ENCODE results near the gene MYRFL. TPM values are rescaled to one million over a fixed set of nuclear protein-coding genes. Genes with fewer than 3 reads are reported as not detected.

The MYRFL gene
- total RNA-seq, 4 donors from 2014 or later: 0.48 to 0.68 TPM; not detected in 2

GRCh38 chr12:69916544-69917235 is 91.7 kb downstream of the MYRFL start:
- H3K27me3 ChIP-seq: no peaks in the 10 kb centered on the region
- H3K4me3 ChIP-seq: no peak overlapping the region
- TF ChIP-seq CTCF (IDR thresholded peaks at IDR 0.05) (no peak), POLR2AphosphoS5 (IDR thresholded peaks at IDR 0.05) (no peak)
- DNase-seq: no peak
- H3K36me3 ChIP-seq: no peaks in the 10 kb centered on the region
- in situ Hi-C loops (cut with MboI; ENCODE audit: low pct_ligation_motif_present in 1 of 4, low pct_unique_long_range_greater_than_20kb in 1 of 4, low sequenced_read_pairs in 3 of 4): loop anchor here in 2 of 4 donors (25.0 kb wide), 2 partner anchors 321 to 446 kb away; partner anchors contain the start of genes KCNMB4 (in 2 of the 2) and CNOT2 (in 1 of the 2)
- peaks cover 3 to 12% (median 6%) of the 10 kb centered on the region in 4 donors for H3K4me1 ChIP-seq
- 35 to 53% methylated on average over 5 of the region's 5 CpGs for WGBS, 2 donors (ENCODE audit: low coverage in 1 of 2)
- H3K9me3 ChIP-seq: no peaks in the 10 kb centered on the region
- peak overlapping the region in 1 of 4 donors; percentile 8 for H3K27ac ChIP-seq
- intact Hi-C loops (cut with DNase I; ENCODE audit: low total_unique reads): no loop called here

- no peaks in the 10 kb centered on the region for H3K36me3 ChIP-seq
- in situ Hi-C loops (cut with MboI; ENCODE audit: low pct_ligation_motif_present in 1 of 4, low pct_unique_long_range_greater_than_20kb in 1 of 4, low sequenced_read_pairs in 3 of 4) (loop anchor here in 2 of 4 donors (25.0 kb wide), 2 partner anchors 319 to 444 kb away; partner anchors contain the start of genes KCNMB4 (in 2 of the 2) and CNOT2 (in 1 of the 2)), intact Hi-C loops (cut with DNase I; ENCODE audit: low total_unique reads) (no loop called here)
- H3K27ac ChIP-seq: no peak overlapping the region
- H3K4me1 ChIP-seq: peaks cover 3 to 12% (median 6%) of the 10 kb centered on the region in 4 donors
- no peak overlapping the region for H3K4me3 ChIP-seq
- TF ChIP-seq CTCF (IDR thresholded peaks at IDR 0.05) (no peak), POLR2A (IDR thresholded peaks at IDR 0.05) (no peak), POLR2AphosphoS5 (IDR thresholded peaks at IDR 0.05) (no peak), EP300 (IDR thresholded peaks at IDR 0.05; ENCODE audit: low read depth) (no peak)
- H3K9me3 ChIP-seq: no peaks in the 10 kb centered on the region
- 81 to 93% methylated on average over 2 of the region's 2 CpGs for whole genome bisulfite sequencing, 2 donors (ENCODE audit: low coverage in 1 of 2)
- no peaks in the 10 kb centered on the region for H3K27me3 ChIP-seq
- DNase-seq: no peak
Measured at GRCh38 chr12:69918287-69918686, 93.3 kb downstream of the MYRFL start.

- no peaks in the 10 kb centered on the region for H3K9me3 ChIP-seq
- intact Hi-C loops (cut with DNase I; ENCODE audit: low total_unique reads): no loop called here
- H3K36me3 ChIP-seq: no peaks in the 10 kb centered on the region
- no peak overlapping the region for H3K4me3 ChIP-seq
- H3K27me3 ChIP-seq: no peaks in the 10 kb centered on the region
- H3K27ac ChIP-seq: peak overlapping the region in 3 of 4 donors; percentile 17 to 44 (median 25)
- 7 to 27% methylated on average over 3 of the region's 3 CpGs for WGBS, 2 donors (ENCODE audit: low coverage in 1 of 2)
- no peak for TF ChIP-seq EP300 (IDR thresholded peaks at IDR 0.05; ENCODE audit: low read depth)
- no peak for TF ChIP-seq POLR2AphosphoS5 (IDR thresholded peaks at IDR 0.05)
- no peak for TF ChIP-seq CTCF (IDR thresholded peaks at IDR 0.05)
- TF ChIP-seq POLR2A (IDR thresholded peaks at IDR 0.05): no peak
- peaks cover 3 to 12% (median 6%) of the 10 kb centered on the region in 4 donors for H3K4me1 ChIP-seq
- in situ Hi-C loops (cut with MboI; ENCODE audit: low pct_ligation_motif_present in 1 of 4, low pct_unique_long_range_greater_than_20kb in 1 of 4, low sequenced_read_pairs in 3 of 4): loop anchor here in 2 of 4 donors (25.0 kb wide), 2 partner anchors 318 to 443 kb away; partner anchors contain the start of genes KCNMB4 (in 2 of the 2) and CNOT2 (in 1 of the 2)
- no peak for DNase-seq
Measured at GRCh38 chr12:69919495-69919894, 94.5 kb downstream of the MYRFL start.

- no peak for DNase-seq
- intact Hi-C loops (cut with DNase I; ENCODE audit: low total_unique reads): no loop called here
- H3K27me3 ChIP-seq: no peaks in the 10 kb centered on the region
- 68 to 86% methylated on average over 3 to 4 of the region's 4 CpGs for WGBS, 2 donors (ENCODE audit: low coverage in 1 of 2)
- H3K4me1 ChIP-seq: peaks cover 3 to 12% (median 6%) of the 10 kb centered on the region in 4 donors
- in situ Hi-C loops (cut with MboI; ENCODE audit: low pct_ligation_motif_present in 1 of 4, low pct_unique_long_range_greater_than_20kb in 1 of 4, low sequenced_read_pairs in 3 of 4): loop anchor here in 2 of 4 donors (25.0 kb wide), 2 partner anchors 315 to 440 kb away; partner anchors contain the start of genes KCNMB4 (in 2 of the 2) and CNOT2 (in 1 of the 2)
- TF ChIP-seq EP300 (IDR thresholded peaks at IDR 0.05; ENCODE audit: low read depth) (no peak), POLR2A (IDR thresholded peaks at IDR 0.05) (no peak), POLR2AphosphoS5 (IDR thresholded peaks at IDR 0.05) (no peak), CTCF (IDR thresholded peaks at IDR 0.05) (no peak)
- no peak overlapping the region for H3K27ac ChIP-seq
- no peaks in the 10 kb centered on the region for H3K9me3 ChIP-seq
- H3K36me3 ChIP-seq: no peaks in the 10 kb centered on the region
- no peak overlapping the region for H3K4me3 ChIP-seq
Measured at GRCh38 chr12:69921831-69922230, 96.8 kb downstream of the MYRFL start.
